ENCODE measurements around the gene FAM219A. TPM values are rescaled to one million over a fixed set of nuclear protein-coding genes. Genes with fewer than 3 reads are reported as not detected.
A peak's percentile ranks its signal among the peaks of the same experiment; 100 is the strongest.

FAM219A gene
- total RNA-seq, 1 donor = 7.0 TPM

DNA sequence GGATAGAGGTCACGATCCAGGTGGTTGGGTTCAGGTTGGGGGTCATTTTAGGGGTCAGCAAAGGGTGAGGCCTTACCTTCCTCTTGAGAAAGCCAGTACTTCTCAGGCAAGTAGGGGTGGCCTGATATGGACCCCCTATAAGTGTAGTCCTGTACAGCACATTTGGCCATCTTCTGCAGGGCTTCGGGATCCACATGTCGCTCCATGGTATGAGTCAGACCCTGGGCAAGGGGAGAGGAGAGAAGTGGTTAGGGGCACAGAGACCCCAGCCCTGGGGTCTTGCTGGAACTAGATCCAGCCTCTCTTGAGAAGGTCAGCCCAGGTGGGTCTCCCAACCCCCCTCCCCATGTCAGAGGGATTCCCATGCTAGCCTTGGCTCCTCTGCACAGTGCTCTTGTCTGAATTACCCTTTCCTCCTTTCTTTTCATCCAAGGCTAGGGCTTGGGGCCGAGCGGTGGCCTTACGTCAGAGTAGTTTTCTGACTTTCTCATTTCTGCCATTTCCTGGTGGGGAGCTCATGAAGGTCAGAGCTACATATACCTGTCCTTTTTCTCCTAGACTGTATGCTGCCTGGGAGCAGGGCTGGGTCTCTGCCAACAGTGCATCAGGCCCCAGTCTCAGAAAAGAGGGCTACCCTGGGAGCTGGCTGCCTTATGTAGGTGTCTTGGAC is 72.7 kb downstream of the FAM219A start:
- DNase-seq (ENCODE audit: low read depth) = no peak
- TF ChIP-seq, protein P1, sequence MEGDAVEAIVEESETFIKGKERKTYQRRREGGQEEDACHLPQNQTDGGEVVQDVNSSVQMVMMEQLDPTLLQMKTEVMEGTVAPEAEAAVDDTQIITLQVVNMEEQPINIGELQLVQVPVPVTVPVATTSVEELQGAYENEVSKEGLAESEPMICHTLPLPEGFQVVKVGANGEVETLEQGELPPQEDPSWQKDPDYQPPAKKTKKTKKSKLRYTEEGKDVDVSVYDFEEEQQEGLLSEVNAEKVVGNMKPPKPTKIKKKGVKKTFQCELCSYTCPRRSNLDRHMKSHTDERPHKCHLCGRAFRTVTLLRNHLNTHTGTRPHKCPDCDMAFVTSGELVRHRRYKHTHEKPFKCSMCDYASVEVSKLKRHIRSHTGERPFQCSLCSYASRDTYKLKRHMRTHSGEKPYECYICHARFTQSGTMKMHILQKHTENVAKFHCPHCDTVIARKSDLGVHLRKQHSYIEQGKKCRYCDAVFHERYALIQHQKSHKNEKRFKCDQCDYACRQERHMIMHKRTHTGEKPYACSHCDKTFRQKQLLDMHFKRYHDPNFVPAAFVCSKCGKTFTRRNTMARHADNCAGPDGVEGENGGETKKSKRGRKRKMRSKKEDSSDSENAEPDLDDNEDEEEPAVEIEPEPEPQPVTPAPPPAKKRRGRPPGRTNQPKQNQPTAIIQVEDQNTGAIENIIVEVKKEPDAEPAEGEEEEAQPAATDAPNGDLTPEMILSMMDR (IDR thresholded peaks at IDR 0.05; ENCODE audit: insufficient read depth, low read length) = no peak
- no peak overlapping the region for H3K4me3 ChIP-seq (ENCODE audit: low read depth, low read length)

DNA sequence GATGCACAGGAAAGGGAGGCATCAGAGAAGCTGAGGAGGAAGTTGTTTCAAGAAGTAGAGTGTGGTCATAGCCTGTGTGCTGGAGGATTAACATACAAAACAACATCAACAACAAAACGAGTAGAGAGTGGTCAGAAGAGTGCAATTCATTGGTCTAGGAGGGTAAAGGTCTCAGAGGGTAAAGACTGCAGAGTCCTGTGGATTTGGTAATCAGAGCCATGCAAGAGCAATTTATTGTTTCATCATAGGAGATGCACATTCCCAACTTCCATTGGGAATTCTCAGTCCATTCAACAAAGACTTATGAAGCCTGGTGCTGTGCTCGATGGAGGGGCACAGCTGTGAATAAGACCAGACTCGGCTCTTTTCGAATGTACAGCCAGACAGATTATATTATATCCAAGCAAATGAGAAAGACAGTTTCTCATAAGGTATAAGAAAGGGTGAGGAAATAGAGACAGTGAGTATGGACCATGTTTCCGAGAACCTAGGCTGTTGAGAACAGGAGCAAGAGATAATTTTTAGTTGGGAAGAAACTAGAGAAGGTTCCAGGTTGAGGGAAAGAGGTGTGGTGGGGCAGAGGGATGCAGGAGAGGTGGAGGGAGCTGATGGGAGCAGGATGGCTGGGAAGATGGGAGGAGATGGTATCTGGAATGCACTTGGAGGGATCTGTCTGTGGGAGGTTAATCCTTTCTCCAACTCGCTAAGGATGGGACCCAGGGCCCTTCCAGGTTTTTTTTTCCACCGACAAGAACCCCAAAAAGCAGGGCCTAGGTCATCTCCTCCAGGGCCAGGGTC is 73.8 kb downstream of the FAM219A start:
- no peak overlapping the region for H3K4me3 ChIP-seq (ENCODE audit: low read depth, low read length)
- TF ChIP-seq, protein P1 (IDR thresholded peaks at IDR 0.05; ENCODE audit: insufficient read depth, low read length) = no peak
- peak; percentile 7 for DNase-seq (ENCODE audit: low read depth)

DNA sequence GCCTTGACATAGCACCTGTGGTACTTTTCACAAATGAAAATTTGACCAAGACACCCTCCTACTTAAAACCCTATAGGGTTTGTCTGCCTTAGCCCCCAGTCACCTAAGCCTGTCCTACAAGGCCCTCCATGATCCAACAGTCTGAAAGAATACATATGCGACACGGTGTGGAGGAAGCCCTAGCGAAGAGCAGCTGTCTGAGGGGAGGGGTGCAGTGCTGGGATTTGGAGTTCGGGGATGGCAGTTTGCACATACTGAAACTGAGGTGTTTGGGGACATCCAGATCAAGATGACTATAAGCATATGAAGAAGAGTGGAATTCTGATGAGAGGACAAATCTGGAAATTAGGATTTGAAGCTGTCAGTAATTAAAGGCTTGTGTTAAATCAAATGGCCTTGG is 74.5 kb downstream of the FAM219A start:
- TF ChIP-seq, protein P1 (IDR thresholded peaks at IDR 0.05; ENCODE audit: insufficient read depth, low read length) = no peak
- no peak overlapping the region for H3K4me3 ChIP-seq (ENCODE audit: low read depth, low read length)
- no peak for DNase-seq (ENCODE audit: low read depth)

DNA sequence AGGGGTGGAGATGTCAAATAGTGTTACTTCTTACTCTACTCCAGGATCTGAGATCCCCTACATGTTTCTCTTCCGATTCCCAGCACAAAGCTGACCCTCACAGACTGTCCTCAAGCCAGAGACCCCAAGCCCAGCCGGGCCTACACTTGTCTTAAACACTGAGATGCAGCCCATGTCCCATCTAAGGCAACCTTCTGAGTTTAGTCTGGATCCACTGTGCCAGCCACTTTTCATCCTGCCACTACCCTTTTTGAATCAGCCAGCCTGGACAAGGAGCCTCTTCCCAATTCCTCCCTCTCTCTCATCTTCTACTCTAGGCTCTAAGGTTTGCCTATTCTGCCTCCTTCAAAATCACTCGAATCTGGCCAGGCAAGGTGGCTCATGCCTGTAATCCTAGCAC is 75.5 kb downstream of the FAM219A start:
- H3K4me3 ChIP-seq (ENCODE audit: low read depth, low read length) = no peak overlapping the region
- DNase-seq (ENCODE audit: low read depth) = no peak
- TF ChIP-seq, protein P1 (IDR thresholded peaks at IDR 0.05; ENCODE audit: insufficient read depth, low read length) = no peak

DNA sequence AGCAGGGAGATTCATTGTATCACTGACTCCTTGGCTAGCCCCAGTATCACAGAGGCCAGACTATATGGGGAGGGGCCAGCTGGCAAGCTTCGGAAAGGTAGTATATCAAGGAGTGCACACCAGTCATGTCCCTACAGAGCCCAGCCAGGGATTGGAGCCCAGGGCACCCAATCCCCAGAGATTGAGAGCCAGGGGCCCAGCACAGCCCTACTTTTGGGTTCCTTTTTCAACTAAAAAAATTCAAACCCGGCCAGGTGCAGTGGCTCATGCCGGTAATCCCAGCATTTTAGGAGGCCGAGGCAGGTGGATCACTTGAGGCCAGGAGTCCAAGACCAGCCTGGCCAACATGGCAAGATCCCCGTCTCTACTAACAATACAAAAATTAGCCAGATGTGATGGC is 76.3 kb downstream of the FAM219A start:
- TF ChIP-seq, protein P1 (IDR thresholded peaks at IDR 0.05; ENCODE audit: insufficient read depth, low read length) = no peak
- H3K4me3 ChIP-seq (ENCODE audit: low read depth, low read length) = no peak overlapping the region
- no peak for DNase-seq (ENCODE audit: low read depth)

DNA sequence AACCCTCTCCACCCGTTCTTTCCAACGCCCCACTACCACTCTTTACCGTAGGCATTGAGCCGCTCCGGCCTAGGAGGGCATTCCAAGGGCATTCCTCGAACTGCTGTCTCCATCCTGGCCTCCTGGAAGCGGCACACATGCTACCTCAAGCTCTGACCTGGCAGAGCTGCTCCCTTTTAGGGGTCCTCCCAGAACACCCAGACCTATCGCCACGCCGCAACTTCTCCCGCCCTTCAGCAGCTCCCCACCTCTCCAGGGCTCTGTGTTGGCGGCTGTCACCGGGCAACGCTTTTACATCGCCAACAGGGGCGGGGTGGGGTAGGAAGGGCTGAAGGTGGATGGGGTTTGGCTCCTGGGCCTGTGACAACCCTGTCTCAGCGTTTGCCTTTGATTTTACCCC is 77.0 kb downstream of the FAM219A start:
- TF ChIP-seq, protein P1 (IDR thresholded peaks at IDR 0.05; ENCODE audit: insufficient read depth, low read length) = no peak
- H3K4me3 ChIP-seq (ENCODE audit: low read depth, low read length) = peak overlapping the region; percentile 61
- no peak for DNase-seq (ENCODE audit: low read depth)

Measured in fibroblast of the aortic adventitia (primary cell).